HG03135 (cell line): ENCODE measurements around the gene NT5DC3.
A peak's percentile ranks its signal among the peaks of the same experiment; 100 is the strongest.

Source experiments
- ATAC-seq: cut with Tn5 transposase; IDR thresholded peaks from one replicate; pipeline ENCODE4 v1.9.1; 2021; ENCODE audit warnings: mild to moderate bottlenecking, moderate library complexity; ENCODE audit not compliant: unreplicated experiment

NT5DC3 gene

DNA sequence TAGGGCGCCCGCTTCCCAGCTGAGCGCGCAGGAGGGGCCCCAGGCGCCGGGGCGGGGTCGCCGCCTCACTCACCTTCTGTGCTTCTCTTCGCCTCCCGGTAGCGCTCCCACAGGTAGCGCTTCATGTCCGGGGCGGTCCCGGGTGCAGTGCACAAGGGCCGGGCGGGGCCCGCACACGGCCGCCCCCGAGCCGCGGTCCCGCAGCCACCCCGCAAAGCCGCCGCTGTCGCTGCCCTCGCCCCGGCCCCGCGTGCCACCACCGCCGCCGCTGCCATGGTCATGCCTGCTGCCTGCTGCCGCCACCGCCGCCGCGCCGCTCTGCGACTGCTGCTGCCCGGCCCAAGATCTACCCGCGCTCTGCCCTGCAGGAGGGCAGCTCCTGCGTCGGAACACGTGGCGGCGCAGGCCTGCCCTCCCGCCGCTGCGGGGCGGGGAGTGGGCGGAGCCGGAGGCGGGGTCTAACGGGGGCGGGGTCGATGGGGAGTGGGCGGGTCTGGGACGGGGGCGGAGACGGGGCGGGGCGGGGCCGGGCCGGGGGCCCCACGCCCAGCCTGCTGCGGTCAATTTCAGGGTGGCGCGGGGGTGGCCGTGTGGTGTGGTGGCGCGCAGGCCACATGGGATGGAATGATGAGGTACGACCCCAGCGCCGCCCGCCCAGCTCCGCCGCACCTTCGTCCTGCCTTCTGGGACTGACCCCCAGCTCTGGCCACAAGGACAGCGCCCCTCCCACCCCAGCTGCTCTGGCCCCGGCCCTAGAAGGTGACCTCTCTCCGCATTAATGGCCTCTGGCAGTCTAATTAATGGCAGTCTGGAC lies at the start of gene NT5DC3:
Gene NT5DC3 (minus strand): TSS at position 359 of the 814 bp plus-strand sequence. CDS start 78 bp downstream, at position 281.
- peak; percentile 84 for ATAC-seq

DNA sequence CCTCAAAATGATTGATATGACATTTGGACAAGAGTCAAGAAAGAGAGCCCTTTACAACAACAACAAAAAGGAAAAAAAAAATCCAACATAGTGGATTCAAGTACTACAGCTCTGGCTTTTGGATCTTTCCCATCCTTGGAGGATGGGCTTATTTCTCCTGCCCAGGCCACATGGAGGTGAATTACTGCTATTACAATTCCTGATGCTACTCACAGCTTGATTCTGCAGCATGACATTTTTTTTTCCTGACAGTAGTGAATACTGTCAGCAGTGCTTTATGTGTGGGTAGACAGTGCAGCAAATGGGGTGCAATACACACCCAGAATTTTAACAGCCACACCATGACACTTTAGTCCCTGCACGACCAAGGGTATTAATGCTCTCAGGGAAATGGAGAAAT lies 46.7 kb upstream of the NT5DC3 start:
- ATAC-seq = no peak

DNA sequence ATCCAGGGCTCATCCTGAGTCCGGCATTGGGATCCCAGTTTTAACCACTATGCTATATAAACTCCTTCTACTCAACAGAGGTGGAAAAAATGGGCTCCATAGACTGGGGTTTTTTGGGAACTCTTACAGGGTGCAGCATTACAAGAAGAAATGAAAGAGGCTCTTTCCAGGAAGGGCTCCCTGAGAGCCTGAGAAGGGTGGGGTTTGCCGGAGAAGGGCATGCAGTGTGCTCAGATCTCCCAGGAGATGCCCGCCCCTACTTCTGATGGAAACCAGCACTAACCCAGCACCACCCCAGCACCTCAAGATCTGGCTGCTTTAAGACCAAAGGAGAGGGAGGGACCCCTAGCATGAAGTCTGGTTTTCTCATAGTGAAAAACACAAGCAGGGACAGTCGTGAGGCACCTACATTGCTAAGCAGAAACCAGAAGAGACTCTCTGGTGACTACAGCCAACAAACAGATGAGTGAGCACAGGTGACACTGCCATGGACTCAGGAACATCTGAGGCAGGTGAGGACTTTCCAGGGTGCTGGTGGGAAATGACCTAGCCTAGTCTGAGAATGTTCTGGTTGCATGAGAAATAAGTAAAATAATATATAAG lies 45.3 kb upstream of the NT5DC3 start:
- ATAC-seq = no peak

DNA sequence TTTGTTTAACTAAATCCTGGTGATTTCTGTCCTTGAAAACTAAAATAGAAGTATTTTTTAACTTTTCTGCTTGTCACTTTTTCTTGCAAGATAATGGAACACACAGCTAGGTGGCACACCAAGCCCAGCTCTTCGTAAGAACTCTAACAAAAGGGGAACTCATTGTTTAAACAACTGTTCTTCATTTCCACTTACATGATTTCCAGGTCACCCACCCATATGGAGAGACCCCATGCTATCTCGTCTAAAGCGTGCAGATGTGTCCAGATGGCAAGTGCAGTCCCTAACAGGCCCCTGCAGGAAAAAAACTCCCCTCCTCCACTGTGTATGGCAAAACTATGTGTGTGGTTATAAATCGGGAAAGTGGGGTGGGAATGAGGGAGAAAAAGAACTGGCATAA lies 43.3 kb upstream of the NT5DC3 start:
- no peak for ATAC-seq

DNA sequence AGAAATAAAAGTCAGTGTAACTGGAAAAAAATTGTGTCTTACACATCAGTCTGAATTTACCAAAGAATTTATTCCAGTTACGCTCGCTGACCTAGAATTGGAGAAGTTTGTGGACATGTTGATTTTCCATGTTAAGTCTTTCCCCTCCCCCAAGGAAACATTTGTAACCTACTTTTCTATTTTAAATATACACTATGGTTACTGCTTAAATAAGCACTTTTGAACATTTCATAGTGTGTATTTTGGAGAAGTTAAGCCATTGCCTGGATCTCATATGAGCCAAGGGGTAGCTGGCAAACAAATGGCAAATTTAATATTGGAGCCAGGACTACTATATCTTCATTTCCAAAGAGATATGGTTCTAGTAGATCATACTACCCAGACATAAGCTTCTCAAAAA lies 42.9 kb upstream of the NT5DC3 start:
- ATAC-seq = no peak

DNA sequence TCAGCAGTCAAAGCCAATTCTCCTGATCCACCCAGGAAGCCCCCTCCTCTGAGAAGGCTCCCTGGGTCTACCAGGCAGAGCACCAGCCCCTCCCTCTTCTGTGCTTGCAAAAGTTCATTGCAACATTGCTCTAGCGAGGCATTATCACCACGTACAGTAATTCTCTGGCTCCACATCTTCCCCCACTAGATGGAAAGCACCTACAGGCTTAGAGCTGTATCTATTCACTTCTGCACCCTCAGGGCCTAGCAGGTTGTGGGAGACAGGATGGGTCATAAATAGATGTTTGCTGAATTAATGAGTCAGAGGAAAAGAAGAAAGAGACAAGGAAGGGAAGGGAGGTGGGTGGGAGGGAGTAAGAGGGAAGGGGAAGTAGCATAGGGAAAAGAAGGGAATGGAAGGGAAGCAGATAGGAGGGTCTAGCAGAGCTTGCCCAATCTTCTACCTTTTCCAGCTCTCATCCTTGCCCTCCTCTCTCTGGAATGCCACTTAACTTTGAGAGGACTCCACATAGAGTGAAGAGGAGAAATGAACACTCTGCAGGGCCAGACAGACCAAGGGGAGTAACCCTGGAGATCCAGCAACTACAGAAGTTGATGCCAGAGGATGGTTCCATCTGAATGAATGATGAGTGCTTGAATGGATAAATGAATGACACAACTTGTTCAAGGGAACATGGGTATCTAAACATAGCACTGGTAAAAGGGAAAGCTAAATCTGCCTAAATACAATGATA lies 42.0 kb upstream of the NT5DC3 start:
- no peak for ATAC-seq

DNA sequence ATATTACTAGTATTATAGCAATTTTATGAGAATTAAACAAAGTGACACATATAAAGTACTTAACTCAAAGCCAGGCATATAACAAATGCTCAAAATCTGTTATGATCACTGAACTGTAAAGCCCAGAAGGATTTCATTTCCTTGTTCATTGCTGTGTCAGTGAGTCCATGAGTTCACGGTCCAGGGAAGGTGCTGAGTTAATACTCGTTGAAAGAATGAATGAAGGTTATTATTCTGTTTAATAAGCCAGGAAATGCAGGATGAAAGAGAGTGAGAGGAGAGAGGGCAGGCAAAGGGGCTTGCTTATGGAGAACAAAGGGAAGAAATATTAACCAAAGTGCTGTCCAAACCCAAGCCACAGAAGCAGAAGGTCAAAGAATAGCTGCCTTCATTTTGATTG lies 40.2 kb upstream of the NT5DC3 start:
- ATAC-seq = no peak

DNA sequence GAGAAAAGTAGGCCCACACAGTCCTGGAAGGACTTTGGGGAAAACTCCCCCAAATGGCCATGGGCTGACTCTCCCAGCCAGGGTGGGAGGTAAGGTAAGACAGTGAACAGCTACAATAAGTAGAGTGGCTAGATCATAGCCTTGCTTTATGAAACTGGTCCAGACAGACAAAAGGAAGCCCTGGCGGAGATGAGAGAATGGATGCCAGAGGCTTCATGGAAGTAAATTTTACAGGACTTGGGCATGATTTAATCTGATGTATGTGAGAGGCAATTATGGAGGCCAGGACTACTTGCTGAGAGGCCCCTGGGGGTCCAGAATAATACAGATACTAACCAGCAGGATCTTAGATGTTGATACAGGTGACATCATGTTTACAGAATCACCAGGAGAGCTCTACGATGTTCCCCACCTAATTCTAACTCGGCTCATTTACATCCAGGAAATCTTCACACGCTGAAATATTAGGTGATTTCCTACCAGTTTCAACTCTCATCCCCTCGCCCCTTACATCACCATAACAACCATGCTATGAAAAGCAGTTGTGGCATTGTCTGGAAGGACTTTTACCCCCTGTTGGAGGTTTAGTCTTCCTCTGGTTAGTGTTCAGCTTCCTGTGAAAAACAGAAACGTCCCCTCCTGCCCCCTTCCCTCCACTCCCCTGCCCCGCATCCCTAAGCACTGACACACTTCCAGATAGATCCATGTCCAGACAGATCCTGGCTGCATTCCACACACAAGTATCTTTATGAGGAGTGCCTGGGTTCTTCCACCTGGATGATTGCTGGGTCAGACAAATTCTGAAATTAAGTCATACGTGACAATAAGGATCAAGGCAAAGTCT lies 39.5 kb upstream of the NT5DC3 start:
- peak; percentile 42 for ATAC-seq

DNA sequence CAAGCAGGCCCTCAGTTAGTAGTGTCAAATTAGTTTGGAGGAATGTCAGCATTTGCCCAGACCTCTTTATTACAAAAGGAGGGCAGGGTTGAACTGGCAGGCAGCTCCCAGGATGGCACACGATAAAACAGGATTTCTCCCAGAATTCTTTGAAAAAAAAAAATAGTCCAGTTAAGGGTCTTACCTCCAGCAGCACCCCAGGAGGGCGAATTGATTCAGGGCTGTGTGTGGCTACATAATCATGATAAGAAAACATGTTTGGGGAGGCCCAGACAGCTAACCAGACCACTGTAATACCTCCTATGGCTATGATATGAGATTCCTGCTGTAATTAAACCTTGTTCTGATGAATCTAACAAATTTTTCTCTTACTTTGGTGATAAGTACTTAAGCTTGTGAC lies 38.8 kb upstream of the NT5DC3 start:
- ATAC-seq = no peak

DNA sequence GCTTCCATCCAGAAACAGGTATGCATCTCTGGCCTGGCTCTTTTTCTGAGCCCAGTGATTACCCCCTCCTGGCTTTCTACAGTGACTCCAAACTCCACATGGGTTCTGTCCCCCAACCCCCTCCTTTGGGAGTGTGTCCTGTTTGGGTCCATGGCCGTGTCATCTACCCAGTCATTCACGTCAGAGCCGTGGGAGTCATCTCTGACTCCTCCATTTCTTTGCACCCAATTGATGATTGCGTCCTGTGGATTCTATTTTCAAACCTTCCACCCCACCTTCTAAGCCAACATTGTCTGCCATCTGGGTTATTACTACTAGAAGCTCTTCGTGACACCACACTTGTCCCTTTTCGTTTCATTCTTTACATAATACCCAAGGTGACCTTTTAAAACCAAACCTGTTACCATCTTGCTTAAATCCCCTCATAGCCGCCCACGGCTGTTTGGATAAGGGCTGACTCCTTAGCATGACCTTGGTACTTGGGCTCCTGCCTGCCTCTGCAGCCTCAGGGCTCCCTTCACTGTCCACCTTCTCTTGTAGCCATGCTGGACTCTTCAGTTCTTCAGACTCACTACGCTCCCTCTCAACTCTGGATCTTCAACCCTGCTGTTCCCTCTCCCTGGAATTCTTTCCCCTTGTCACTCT lies 38.1 kb upstream of the NT5DC3 start:
- ATAC-seq = no peak

DNA sequence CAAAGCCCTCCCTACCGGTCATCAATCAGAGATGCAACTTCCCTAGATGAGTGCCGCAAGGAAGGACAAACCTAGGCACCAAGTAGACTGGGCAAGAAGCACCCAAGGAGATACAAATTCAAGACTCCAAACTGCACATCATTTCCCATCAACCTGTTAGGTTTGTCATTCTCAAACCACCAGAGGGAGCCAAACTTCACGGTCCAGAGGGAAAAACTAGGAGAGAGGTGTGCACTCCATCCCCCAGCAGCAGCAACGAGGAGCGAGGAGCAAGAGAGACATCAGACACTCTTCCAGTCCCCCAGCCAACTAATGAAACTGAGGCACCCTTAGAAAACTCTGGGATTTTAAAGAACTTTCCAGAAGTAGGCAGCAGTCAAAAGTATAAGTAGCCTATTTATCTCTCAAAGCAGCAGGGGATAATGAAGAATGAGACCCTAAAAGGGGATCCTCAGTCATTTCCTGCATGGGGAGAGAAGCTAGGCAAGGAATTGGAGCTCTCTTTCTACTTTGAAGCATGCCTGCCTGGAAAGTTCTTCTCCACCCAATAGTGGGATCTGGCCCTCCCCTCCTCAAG lies 37.0 kb upstream of the NT5DC3 start:
- ATAC-seq = no peak

DNA sequence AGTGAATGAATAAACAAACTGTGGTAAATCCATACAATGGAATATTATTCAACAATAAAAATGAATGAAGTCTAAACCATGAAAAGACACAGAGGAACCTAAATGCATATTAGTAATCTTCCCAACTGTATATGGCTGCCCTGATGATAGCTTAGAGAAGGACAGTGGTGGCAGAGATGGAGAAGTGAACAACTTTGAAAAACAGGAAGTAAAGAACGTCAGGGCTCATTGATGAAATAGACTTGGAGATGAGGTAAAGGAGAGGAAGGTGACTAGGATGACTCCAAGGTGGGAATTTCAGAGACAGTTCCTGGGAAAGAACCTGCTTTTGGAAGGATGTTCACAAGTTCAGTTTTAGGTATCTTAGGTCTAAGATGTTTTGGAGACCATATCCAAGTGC lies 36.3 kb upstream of the NT5DC3 start:
- ATAC-seq = no peak

DNA sequence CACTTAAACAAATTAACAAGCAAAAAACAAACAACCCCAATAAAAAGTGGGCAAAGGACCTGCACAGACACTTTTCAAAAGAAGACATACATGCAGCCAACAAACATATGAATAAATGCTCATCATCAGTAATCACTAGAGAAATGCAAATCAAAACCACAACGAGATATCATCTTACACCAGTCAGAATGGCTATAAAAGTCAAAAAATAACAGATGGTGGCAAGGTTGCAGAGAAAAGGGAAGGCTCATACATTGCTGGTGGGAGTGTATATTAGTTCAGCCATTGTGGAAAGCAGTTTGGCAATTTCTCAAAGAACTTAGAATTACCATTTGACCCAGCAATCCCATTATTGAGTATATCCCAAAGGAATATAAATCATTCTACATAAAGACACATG lies 34.6 kb upstream of the NT5DC3 start:
- ATAC-seq = no peak

DNA sequence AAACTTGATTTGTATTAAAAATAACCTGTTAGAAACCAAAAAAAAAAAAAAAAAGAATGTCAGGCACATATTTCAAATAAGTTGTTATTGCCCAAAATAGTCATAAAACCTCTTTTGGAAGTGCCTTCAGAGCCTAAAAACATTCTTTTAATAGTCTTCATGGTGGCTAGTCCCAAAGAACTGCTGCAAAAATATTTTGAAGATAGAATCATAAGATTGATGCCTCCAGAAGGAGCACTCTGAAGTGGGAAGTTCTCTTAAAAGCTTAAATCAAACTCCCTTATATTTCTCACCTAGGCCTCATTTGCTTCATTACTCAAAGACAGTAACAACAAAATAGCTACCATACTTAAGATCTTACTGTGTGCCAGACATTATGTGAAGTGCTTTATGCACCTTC lies 27.2 kb upstream of the NT5DC3 start:
- no peak for ATAC-seq

DNA sequence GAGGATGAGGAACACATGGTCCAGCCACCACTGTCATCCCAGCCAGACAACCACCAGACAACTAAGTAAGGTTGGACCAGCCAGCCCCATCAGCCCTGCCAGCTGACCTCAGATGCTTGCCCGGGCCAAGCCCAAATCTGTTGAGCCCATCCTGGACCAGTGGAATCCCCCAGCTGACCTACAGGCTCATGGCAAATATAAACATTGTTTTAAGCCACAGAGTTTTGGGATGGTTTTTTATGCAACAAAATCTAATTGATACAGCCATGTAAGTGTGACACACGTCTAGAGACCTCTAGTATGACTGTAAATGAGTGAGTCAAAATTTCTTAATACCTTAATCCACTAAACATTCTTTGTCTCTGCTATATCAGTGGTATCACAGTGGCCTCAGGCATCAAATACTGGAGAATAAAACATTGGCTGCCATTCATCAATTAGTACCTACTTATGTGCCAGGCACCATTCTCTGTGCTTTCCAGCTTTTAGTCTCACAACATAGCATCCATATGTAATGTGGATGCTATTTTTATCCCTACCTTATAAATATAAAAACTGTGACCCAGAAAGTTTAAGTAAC lies 24.2 kb upstream of the NT5DC3 start:
- ATAC-seq = no peak

DNA sequence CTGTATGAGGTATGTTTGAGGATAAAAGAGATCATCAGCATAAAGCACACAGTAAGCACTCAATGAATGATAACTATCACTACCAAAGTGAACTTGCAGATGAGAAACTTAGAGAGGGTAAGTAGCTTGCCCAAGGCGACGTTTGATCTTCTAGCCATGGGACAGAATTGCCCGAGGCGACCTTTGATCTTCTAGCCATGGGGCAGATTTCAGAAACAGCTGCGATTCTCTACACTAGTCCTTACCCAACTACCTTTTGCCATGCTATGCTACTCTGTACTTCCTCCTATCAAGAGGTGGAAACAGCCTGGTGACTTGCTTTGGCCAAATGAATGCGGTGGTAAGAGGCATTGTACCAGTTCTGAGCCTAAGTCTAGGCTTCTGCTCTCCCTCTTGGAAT lies 23.7 kb upstream of the NT5DC3 start:
- ATAC-seq = no peak

DNA sequence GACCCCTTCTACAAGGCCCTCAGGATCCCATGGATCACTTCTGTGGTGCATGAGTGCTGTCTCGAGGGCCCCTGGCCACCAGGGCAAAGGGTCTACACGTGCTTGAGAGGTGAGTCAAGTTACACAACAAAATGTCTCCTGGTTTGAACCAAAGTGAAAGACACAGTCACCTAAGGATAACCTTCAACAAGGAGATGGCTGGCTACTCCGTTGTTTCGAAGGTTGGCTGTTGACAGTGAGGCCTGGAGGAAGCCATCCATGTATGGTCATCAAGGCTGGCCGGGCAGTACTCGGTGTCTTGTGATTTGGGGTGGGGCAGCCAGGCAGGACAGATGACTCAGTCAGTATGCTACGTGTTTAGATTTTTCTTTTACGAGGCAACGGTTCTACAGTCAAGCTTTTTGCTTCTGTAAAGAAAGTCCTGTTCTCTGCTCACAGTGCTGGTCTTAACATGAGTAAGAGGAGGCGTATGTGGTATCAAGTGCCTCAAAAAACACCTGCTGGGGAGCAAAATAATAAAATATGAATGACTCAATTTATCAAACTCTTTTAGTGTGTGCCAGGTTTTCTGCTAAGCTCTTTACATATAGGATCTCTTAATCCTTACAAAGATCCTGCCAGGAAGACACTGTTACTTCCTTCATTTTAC lies 18.0 kb upstream of the NT5DC3 start:
- ATAC-seq = no peak

DNA sequence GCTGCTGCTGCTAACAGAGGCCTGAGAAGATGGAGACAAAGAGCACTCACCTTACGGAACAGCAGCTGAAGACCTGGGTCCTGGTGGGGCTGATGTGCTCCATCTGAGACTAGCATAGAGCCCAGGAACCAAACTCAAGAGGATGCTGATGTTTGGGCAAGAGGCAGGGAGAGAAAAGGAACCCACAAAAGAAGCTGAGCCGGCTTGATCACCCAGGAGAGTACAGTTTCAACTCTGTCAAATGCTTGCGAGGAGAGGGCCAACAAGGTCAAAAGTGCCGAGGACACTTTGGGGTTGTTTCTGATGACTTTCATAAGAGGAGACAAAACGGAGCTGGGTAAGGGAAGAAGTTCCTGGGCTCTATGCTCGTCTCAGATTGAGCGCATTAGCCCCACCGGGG lies 17.3 kb upstream of the NT5DC3 start:
- no peak for ATAC-seq

DNA sequence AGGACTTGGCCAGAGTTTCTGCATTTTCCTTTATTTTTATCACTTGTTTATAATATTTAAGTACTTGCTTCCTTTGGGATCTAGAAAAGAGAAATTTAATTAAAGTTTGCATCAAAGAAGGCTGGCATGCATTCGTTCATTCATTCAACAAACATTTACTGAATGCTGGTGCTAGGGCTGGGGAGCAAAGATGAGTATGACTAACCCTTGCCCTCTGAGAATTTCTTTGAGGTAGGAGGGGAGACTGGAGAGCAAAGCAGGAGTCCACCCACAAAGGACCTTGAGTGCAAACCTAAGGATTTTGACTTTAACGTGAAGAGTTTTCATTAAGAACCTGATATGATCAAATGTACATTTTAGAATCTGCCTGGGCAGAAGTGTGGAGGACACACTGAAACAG lies 16.1 kb upstream of the NT5DC3 start:
- no peak for ATAC-seq
